ENCODE measurements around the gene THADA. TPM values are rescaled to one million over a fixed set of nuclear protein-coding genes. Genes with fewer than 3 reads are reported as not detected.

Gene THADA
- polyA plus RNA-seq, 1 donor (not counting 4 experiments of a cell fraction or from before 2014, with no cell fraction given): 22.6 TPM

GRCh38 chr2:43619511-43619910, 23.7 kb upstream of the THADA start:
- H3K36me3 ChIP-seq (ENCODE audit: control insufficient read depth in 2 of 2, extremely low read depth in 1 of 2, insufficient read depth in 2 of 2, low read length in 2 of 2): no peaks in the 10 kb centered on the region
- H3K27me3 ChIP-seq (ENCODE audit: control insufficient read depth, extremely low read depth, insufficient read depth, low read length): no peaks in the 10 kb centered on the region
- H4K20me1 ChIP-seq (ENCODE audit: control insufficient read depth, extremely low read depth, insufficient read depth, low read length): no peaks in the 10 kb centered on the region
- dilution Hi-C loops (cut with MboI; ENCODE audit: extremely low pct_ligation_motif_present, low sequenced_read_pairs): no loop called here
- no peak overlapping the region for H3K4me2 ChIP-seq (ENCODE audit: control insufficient read depth, extremely low read depth, insufficient read depth, low read depth, low read length)
- DNase-seq (ENCODE audit: low read depth, low spot score) (no peak), FAIRE-seq (no peak)
- H3K9me3 ChIP-seq (ENCODE audit: control insufficient read depth, low read depth, low read length): no peaks in the 10 kb centered on the region
- H3K4me1 ChIP-seq (ENCODE audit: control insufficient read depth, extremely low read depth, insufficient read depth, low read length): no peaks in the 10 kb centered on the region
- H3K9me1 ChIP-seq (ENCODE audit: control insufficient read depth, extremely low read depth, insufficient read depth, low read length): no peaks in the 10 kb centered on the region
- H2AFZ ChIP-seq (ENCODE audit: control insufficient read depth, low read length): no peak overlapping the region
- TF ChIP-seq CTCF (optimal IDR thresholded peaks at IDR 0.05 in 1 of 3, IDR thresholded peaks at IDR 0.05 in 1 of 3, conservative IDR thresholded peaks at IDR 0.05 in 1 of 3; ENCODE audit: extremely low read depth in 1 of 3, insufficient read depth in 2 of 3, low read length in 3 of 3): no peak
- no peak for TF ChIP-seq EZH2 (IDR thresholded peaks at IDR 0.05; ENCODE audit: low read length)
- no peak overlapping the region for H3K27ac ChIP-seq (ENCODE audit: control insufficient read depth, insufficient read depth, low read length)
- H3K4me3 ChIP-seq (ENCODE audit: control insufficient read depth in 2 of 3, extremely low read depth in 1 of 3, insufficient read depth in 2 of 3, low read depth in 1 of 3, low read length in 3 of 3): no peak overlapping the region
- H3K79me2 ChIP-seq (ENCODE audit: control insufficient read depth, insufficient read depth, low read length): no peaks in the 10 kb centered on the region
- no peak overlapping the region for H3K9ac ChIP-seq (ENCODE audit: control insufficient read depth, extremely low read depth, insufficient read depth, low read length)

GRCh38 chr2:43616967-43617680, 21.3 kb upstream of the THADA start:
- Histone ChIP-seq H3K9me1 (ENCODE audit: control insufficient read depth, extremely low read depth, insufficient read depth, low read length) (no peaks in the 10 kb centered on the region), H3K4me1 (ENCODE audit: control insufficient read depth, extremely low read depth, insufficient read depth, low read length) (no peaks in the 10 kb centered on the region), H3K9ac (ENCODE audit: control insufficient read depth, extremely low read depth, insufficient read depth, low read length) (no peak overlapping the region), H3K36me3 (ENCODE audit: control insufficient read depth in 2 of 2, extremely low read depth in 1 of 2, insufficient read depth in 2 of 2, low read length in 2 of 2) (no peaks in the 10 kb centered on the region), H2AFZ (ENCODE audit: control insufficient read depth, low read length) (no peak overlapping the region), H3K27ac (ENCODE audit: control insufficient read depth, insufficient read depth, low read length) (no peak overlapping the region), H4K20me1 (ENCODE audit: control insufficient read depth, extremely low read depth, insufficient read depth, low read length) (no peaks in the 10 kb centered on the region), H3K4me3 (ENCODE audit: control insufficient read depth in 2 of 3, extremely low read depth in 1 of 3, insufficient read depth in 2 of 3, low read depth in 1 of 3, low read length in 3 of 3) (no peak overlapping the region), H3K79me2 (ENCODE audit: control insufficient read depth, insufficient read depth, low read length) (no peaks in the 10 kb centered on the region), H3K27me3 (ENCODE audit: control insufficient read depth, extremely low read depth, insufficient read depth, low read length) (no peaks in the 10 kb centered on the region), H3K4me2 (ENCODE audit: control insufficient read depth, extremely low read depth, insufficient read depth, low read depth, low read length) (no peak overlapping the region), H3K9me3 (ENCODE audit: control insufficient read depth, low read depth, low read length) (no peaks in the 10 kb centered on the region)
- dilution Hi-C loops (cut with MboI; ENCODE audit: extremely low pct_ligation_motif_present, low sequenced_read_pairs): no loop called here
- no peak for FAIRE-seq
- no peak for DNase-seq (ENCODE audit: low read depth, low spot score)
- TF ChIP-seq EZH2 (IDR thresholded peaks at IDR 0.05; ENCODE audit: low read length): no peak
- TF ChIP-seq CTCF (optimal IDR thresholded peaks at IDR 0.05 in 1 of 3, IDR thresholded peaks at IDR 0.05 in 1 of 3, conservative IDR thresholded peaks at IDR 0.05 in 1 of 3; ENCODE audit: extremely low read depth in 1 of 3, insufficient read depth in 2 of 3, low read length in 3 of 3): no peak

Data from keratinocyte (primary cell).